T-helper 2 cell (primary cell): Measurements from ENCODE around the gene DGCR8.

Source experiments
- DNase-seq, 5 experiments: peaks; one replicate each; pipeline versions ENCODE4 v3.0.0 to v3.0.0-alpha.2; 2012 to 2022

Gene DGCR8

GRCh38 chr22:20111045-20111688 lies 31.1 kb downstream of the DGCR8 start:
- peak in 2 of 5 experiments; percentile 20 to 57 for DNase-seq

GRCh38 chr22:20111689-20112622 lies 31.9 kb downstream of the DGCR8 start:
- no peak for DNase-seq

- DNase-seq = no peak
These were observed 32.8 kb downstream of the DGCR8 start for GRCh38 chr22:20112623-20113511.

GRCh38 chr22:20113551-20114310 lies 33.7 kb downstream of the DGCR8 start:
- no peak for DNase-seq

- no peak for DNase-seq
These were observed 34.8 kb downstream of the DGCR8 start for GRCh38 chr22:20114506-20115475.

- DNase-seq = no peak
These were observed 35.8 kb downstream of the DGCR8 start, which contains the start of gene RANBP1 for GRCh38 chr22:20115691-20116375. RANBP1 (plus strand) TSS chr22:20116104; CDS start chr22:20116185, 81 bp downstream.

- DNase-seq = no peak
These were observed 36.4 kb downstream of the DGCR8 start for GRCh38 chr22:20116376-20116950.

- DNase-seq = peak; percentile 93 to 99 (median 95)
These were observed 37.1 kb downstream of the DGCR8 start, which contains the start of gene TRMT2A for GRCh38 chr22:20116951-20117632. TRMT2A (minus strand) TSS chr22:20117226; CDS start chr22:20116906, 320 bp downstream.

GRCh38 chr22:20117633-20118299 lies 37.7 kb downstream of the DGCR8 start:
- DNase-seq = peak in 4 of 5 experiments; percentile 48 to 67 (median 55)

- no peak for DNase-seq
These were observed 38.4 kb downstream of the DGCR8 start for GRCh38 chr22:20118300-20119020.

GRCh38 chr22:20121856-20122415 lies 41.9 kb downstream of the DGCR8 start:
- DNase-seq = no peak

GRCh38 chr22:20123366-20124082 lies 43.5 kb downstream of the DGCR8 start:
- no peak for DNase-seq

GRCh38 chr22:20124083-20124787 lies 44.2 kb downstream of the DGCR8 start:
- no peak for DNase-seq

GRCh38 chr22:20125201-20126174 lies 45.4 kb downstream of the DGCR8 start:
- no peak for DNase-seq
